Tibial nerve (tissue), 3 donors: Measurements from ENCODE around the gene ZNF611.
"Not testable (repeated sequence)": the region's sequence is repeated elsewhere in the genome, so short reads cannot be mapped to it uniquely, and the experiment has no call there.

Experiments used
- POLR2A ChIP-seq, 2 donors: fragments of 450-650 bp; IDR thresholded peaks; one replicate each; pipeline ENCODE4 v1.6.1; 2017; ENCODE audit warnings: antibody characterized with exemption in 2 of 2, mild to moderate bottlenecking in 2 of 2, moderate library complexity in 2 of 2
- TF ChIP-seq, protein P1 (sequence below), 5 experiments: fragments of 200-600 bp in 3 of 5; fragments of 450-650 bp in 2 of 5; sonication (generic) in 3 of 5; IDR thresholded peaks; one replicate each; pipeline ENCODE4 v1.5.1; 2016 to 2019; ENCODE audit warnings: antibody characterized with exemption in 5 of 5, mild to moderate bottlenecking in 3 of 5, moderate library complexity in 2 of 5

- TF ChIP-seq, protein P1, sequence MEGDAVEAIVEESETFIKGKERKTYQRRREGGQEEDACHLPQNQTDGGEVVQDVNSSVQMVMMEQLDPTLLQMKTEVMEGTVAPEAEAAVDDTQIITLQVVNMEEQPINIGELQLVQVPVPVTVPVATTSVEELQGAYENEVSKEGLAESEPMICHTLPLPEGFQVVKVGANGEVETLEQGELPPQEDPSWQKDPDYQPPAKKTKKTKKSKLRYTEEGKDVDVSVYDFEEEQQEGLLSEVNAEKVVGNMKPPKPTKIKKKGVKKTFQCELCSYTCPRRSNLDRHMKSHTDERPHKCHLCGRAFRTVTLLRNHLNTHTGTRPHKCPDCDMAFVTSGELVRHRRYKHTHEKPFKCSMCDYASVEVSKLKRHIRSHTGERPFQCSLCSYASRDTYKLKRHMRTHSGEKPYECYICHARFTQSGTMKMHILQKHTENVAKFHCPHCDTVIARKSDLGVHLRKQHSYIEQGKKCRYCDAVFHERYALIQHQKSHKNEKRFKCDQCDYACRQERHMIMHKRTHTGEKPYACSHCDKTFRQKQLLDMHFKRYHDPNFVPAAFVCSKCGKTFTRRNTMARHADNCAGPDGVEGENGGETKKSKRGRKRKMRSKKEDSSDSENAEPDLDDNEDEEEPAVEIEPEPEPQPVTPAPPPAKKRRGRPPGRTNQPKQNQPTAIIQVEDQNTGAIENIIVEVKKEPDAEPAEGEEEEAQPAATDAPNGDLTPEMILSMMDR (IDR thresholded peaks at IDR 0.05) = not testable (repeated sequence)
- TF ChIP-seq POLR2A (IDR thresholded peaks at IDR 0.05) = not testable (repeated sequence)
Measured at GRCh38 chr19:52675239-52675638, 59.6 kb downstream of the ZNF611 start.
